Astrocyte (in vitro differentiated cells and primary cell): ENCODE data around the gene C11orf54. TPM values are rescaled to one million over a fixed set of nuclear protein-coding genes. Genes with fewer than 3 reads are reported as not detected.

Experiments
- DNase-seq: peaks from one replicate; pipeline ENCODE4 v3.0.0-alpha.2; 2010; ENCODE audit warnings: low read depth
- FAIRE-seq: peaks from 2 replicates; lab custom pipeline; 2011; peaks lifted over from hg19 to GRCh38; lab: Jason Lieb, UNC
- H2AFZ ChIP-seq: 2 replicates; pipeline ENCODE4 v1.6.0; 2012; ENCODE audit warnings: low read depth, low read length, inconsistent platforms
- H3K27ac ChIP-seq: 2 replicates; pipeline ENCODE4 v1.5.1; 2011; ENCODE audit warnings: low read depth, low read length, inconsistent platforms
- H3K27me3 ChIP-seq: 2 replicates; pipeline ENCODE4 v1.6.0; 2011; ENCODE audit warnings: low read length, inconsistent platforms; ENCODE audit not compliant: insufficient read depth
- H3K36me3 ChIP-seq: 2 replicates; pipeline ENCODE4 v1.5.1; 2011; ENCODE audit warnings: low read length, inconsistent platforms; ENCODE audit not compliant: insufficient read depth
- H3K4me1 ChIP-seq: 2 replicates; pipeline ENCODE4 v1.5.1; 2011; ENCODE audit warnings: low read length, inconsistent platforms; ENCODE audit not compliant: insufficient read depth
- H3K4me2 ChIP-seq: 2 replicates; pipeline ENCODE4 v1.6.0; 2012; ENCODE audit warnings: low read length, inconsistent platforms
- H3K4me3 ChIP-seq: 2 replicates; pipeline ENCODE4 v1.5.1; 2011; ENCODE audit warnings: low read depth, mild to moderate bottlenecking, low read length, inconsistent platforms; ENCODE audit not compliant: insufficient read depth
- H3K79me2 ChIP-seq: 2 replicates; pipeline ENCODE4 v1.6.0; 2012; ENCODE audit warnings: mild to moderate bottlenecking, low read length, inconsistent platforms; ENCODE audit not compliant: insufficient read depth
- H3K9ac ChIP-seq: 2 replicates; pipeline ENCODE4 v1.6.0; 2012; ENCODE audit warnings: mild to moderate bottlenecking, low read length, inconsistent platforms
- H3K9me3 ChIP-seq: 2 replicates; pipeline ENCODE4 v1.5.1; 2012; ENCODE audit warnings: low read depth, mild to moderate bottlenecking, low read length, inconsistent platforms; ENCODE audit not compliant: insufficient read depth
- H4K20me1 ChIP-seq: 2 replicates; pipeline ENCODE4 v1.6.0; 2012; ENCODE audit warnings: low read length, inconsistent platforms; ENCODE audit not compliant: insufficient read depth
- H3K27ac Mint-ChIP-seq: one replicate; pipeline ENCODE4 v1.8.0; 2021; ENCODE audit warnings: mild to moderate bottlenecking, mixed read lengths; ENCODE audit not compliant: unreplicated experiment
- H3K27me3 Mint-ChIP-seq: one replicate; pipeline ENCODE4 v1.8.0; 2021; ENCODE audit warnings: low read depth, mixed read lengths; ENCODE audit not compliant: unreplicated experiment
- H3K36me3 Mint-ChIP-seq: one replicate; pipeline ENCODE4 v1.8.0; 2021; ENCODE audit warnings: low read depth, mixed read lengths; ENCODE audit not compliant: unreplicated experiment
- H3K4me1 Mint-ChIP-seq: one replicate; pipeline ENCODE4 v1.8.0; 2021; ENCODE audit warnings: low read depth, mixed read lengths; ENCODE audit not compliant: unreplicated experiment
- H3K4me3 Mint-ChIP-seq: one replicate; pipeline ENCODE4 v1.8.0; 2021; ENCODE audit warnings: mild to moderate bottlenecking, moderate library complexity, mixed read lengths; ENCODE audit not compliant: unreplicated experiment
- H3K9me3 Mint-ChIP-seq: one replicate; pipeline ENCODE4 v1.8.0; 2021; ENCODE audit warnings: mild to moderate bottlenecking, mixed read lengths; ENCODE audit not compliant: unreplicated experiment
- EZH2 ChIP-seq: IDR thresholded peaks from 2 replicates; pipeline ENCODE4 v1.6.1; 2012; ENCODE audit warnings: mild to moderate bottlenecking, low read length, inconsistent platforms; ENCODE audit not compliant: insufficient read depth
- total RNA-seq: library from RNA; stranded (reverse); gene quantifications from 2 replicates; pipeline ENCODE4 v1.2.1, GENCODE V29; 2021
- TF ChIP-seq, protein P1 (sequence below): IDR thresholded peaks from 2 replicates; pipeline ENCODE4 v1.5.1; 2011; ENCODE audit warnings: low read depth, mild to moderate bottlenecking, inconsistent platforms, low read length, moderate library complexity; ENCODE audit not compliant: insufficient read depth

The C11orf54 gene
- total RNA-seq, 1 donor from 2014 or later: 14.8 TPM

DNA sequence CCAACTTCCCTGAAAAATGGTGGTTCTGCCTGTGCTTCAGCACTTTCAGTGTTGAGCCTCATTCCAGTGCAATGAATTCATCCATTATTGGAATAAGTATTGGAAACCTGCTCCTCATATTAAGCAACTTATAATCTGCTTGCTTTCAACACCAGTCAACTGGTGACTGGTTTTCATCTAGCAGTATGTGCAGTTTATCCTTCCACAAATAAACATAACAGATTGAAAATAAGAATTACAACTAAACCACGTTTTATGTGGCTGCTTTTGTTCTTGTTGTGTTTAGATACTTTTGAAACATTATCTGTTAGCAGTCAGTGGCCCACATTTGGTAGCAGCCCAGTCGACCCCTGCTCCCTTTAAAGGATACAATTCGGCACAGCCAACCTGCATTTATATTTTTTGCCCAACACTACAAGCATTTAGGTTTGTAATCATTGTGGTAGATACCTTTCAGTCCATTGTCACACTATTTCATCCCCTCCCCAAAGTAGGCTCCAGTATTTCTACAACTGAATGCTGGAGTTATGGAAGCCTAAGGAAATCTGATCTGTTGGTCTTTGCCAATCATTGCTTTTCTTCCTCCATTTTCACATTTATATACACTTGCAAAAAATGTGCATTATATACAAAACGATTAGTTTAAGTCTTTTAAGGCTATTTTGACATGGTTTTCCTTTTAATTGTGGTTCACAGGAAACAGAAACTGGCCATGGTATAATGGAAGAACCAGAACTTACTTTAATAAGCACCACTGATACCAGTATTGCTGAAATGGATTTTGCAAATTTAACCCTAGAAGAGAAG lies 13.3 kb upstream of the C11orf54 start:
- Mint-ChIP-seq H3K4me1 (peaks cover 9% of the 10 kb centered on the region), H3K27me3 (no peaks in the 10 kb centered on the region)

DNA sequence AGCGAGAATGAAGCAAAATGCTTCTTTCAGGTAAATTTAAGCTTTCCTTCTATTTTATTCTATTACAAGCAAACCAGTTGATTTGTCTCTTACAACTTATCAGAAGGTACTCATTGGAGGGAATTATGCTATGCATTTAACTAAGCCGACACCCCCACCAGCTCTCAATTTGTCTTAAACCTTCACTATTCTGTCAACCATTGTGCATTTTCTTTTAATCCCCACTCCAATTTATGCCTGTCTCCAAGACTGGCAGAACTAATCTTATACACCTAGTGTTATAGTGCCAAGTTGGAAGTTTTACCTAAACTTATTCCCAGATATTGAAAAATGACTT lies 12.7 kb upstream of the C11orf54 start:
- Histone ChIP-seq H3K9me3 (no peaks in the 10 kb centered on the region), H3K27ac (no peak overlapping the region), H3K4me2 (no peak overlapping the region), H3K36me3 (peaks cover 69% of the 10 kb centered on the region), H3K4me3 (no peak overlapping the region), H3K9ac (no peak overlapping the region), H2AFZ (no peak overlapping the region), H3K27me3 (no peaks in the 10 kb centered on the region), H3K4me1 (no peaks in the 10 kb centered on the region), H3K79me2 (peaks cover 15% of the 10 kb centered on the region), H4K20me1 (peaks cover 36% of the 10 kb centered on the region)
- Mint-ChIP-seq H3K9me3 (no peaks in the 10 kb centered on the region), H3K27me3 (no peaks in the 10 kb centered on the region), H3K36me3 (peaks cover 10% of the 10 kb centered on the region), H3K27ac (no peak overlapping the region), H3K4me1 (peaks cover 12% of the 10 kb centered on the region), H3K4me3 (no peak overlapping the region)
- FAIRE-seq: no peak
- no peak for DNase-seq
- TF ChIP-seq, protein P1, sequence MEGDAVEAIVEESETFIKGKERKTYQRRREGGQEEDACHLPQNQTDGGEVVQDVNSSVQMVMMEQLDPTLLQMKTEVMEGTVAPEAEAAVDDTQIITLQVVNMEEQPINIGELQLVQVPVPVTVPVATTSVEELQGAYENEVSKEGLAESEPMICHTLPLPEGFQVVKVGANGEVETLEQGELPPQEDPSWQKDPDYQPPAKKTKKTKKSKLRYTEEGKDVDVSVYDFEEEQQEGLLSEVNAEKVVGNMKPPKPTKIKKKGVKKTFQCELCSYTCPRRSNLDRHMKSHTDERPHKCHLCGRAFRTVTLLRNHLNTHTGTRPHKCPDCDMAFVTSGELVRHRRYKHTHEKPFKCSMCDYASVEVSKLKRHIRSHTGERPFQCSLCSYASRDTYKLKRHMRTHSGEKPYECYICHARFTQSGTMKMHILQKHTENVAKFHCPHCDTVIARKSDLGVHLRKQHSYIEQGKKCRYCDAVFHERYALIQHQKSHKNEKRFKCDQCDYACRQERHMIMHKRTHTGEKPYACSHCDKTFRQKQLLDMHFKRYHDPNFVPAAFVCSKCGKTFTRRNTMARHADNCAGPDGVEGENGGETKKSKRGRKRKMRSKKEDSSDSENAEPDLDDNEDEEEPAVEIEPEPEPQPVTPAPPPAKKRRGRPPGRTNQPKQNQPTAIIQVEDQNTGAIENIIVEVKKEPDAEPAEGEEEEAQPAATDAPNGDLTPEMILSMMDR: no peak
- no peak for TF ChIP-seq EZH2

More for the DNA sequence above, 13.3 kb upstream of the C11orf54 start:
- no peak overlapping the region for H3K27ac ChIP-seq
- Mint-ChIP-seq H3K36me3 (peaks cover 10% of the 10 kb centered on the region), H3K27ac (peak overlapping the region; percentile 9), H3K4me3 (peak overlapping the region; percentile 23), H3K9me3 (no peaks in the 10 kb centered on the region)
- H3K9me3 ChIP-seq: no peaks in the 10 kb centered on the region
- H3K9ac ChIP-seq: no peak overlapping the region
- peaks cover 11% of the 10 kb centered on the region for H3K79me2 ChIP-seq
- TF ChIP-seq EZH2: no peak
- TF ChIP-seq, protein P1: no peak
- no peak for DNase-seq
- no peak overlapping the region for H3K4me2 ChIP-seq
- H3K27me3 ChIP-seq: no peaks in the 10 kb centered on the region
- no peak for FAIRE-seq
- H3K36me3 ChIP-seq: peaks cover 63% of the 10 kb centered on the region
- no peak overlapping the region for H3K4me3 ChIP-seq
- H2AFZ ChIP-seq: no peak overlapping the region
- no peaks in the 10 kb centered on the region for H3K4me1 ChIP-seq
- peaks cover 30% of the 10 kb centered on the region for H4K20me1 ChIP-seq

DNA sequence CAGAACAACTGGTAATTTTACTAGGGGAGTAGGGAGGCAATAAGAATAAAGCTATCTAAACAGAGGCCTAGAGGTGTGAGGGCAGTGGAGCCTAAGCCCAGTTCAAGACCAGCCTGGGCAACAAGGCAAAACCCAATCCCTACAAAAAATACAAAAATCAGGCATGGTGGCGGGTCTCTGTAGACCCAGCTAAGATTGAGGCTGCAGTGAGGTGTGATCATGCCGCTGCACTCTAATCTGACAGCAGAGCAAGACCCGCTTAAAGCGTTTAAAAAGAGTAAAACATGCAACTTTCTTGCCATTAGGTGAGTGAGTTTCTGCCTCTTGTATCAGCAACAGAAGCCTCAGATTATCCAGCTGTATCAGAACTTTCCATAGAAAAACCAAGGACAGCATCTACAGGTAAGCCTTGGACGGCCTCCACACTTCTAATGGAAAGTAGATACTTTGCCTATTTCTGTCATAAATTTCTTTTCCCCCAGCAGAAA lies 12.3 kb upstream of the C11orf54 start:
- Mint-ChIP-seq H3K4me3 (no peak overlapping the region), H3K36me3 (peaks cover 9% of the 10 kb centered on the region), H3K4me1 (peaks cover 13% of the 10 kb centered on the region), H3K9me3 (no peaks in the 10 kb centered on the region), H3K27me3 (no peaks in the 10 kb centered on the region), H3K27ac (peak overlapping the region; percentile 30)
- H3K27me3 ChIP-seq: no peaks in the 10 kb centered on the region
- DNase-seq (no peak), FAIRE-seq (no peak)
- peaks cover 19% of the 10 kb centered on the region for H3K79me2 ChIP-seq
- H2AFZ ChIP-seq: no peak overlapping the region
- H3K9me3 ChIP-seq: no peaks in the 10 kb centered on the region
- H3K4me1 ChIP-seq: no peaks in the 10 kb centered on the region
- no peak overlapping the region for H3K27ac ChIP-seq
- no peak overlapping the region for H3K9ac ChIP-seq
- H3K4me2 ChIP-seq: no peak overlapping the region
- peaks cover 40% of the 10 kb centered on the region for H4K20me1 ChIP-seq
- peaks cover 73% of the 10 kb centered on the region for H3K36me3 ChIP-seq
- no peak overlapping the region for H3K4me3 ChIP-seq
- TF ChIP-seq, protein P1: no peak
- no peak for TF ChIP-seq EZH2
